Activated CD4-positive, CD25-positive, alpha-beta regulatory T cell (primary cell): Measurements from ENCODE around the gene COTL1.

ENCODE experiments used
- DNase-seq, 4 experiments: peaks; one replicate each; lab custom pipeline; 2025; lab: John Stamatoyannopoulos, UW

COTL1 gene

DNA sequence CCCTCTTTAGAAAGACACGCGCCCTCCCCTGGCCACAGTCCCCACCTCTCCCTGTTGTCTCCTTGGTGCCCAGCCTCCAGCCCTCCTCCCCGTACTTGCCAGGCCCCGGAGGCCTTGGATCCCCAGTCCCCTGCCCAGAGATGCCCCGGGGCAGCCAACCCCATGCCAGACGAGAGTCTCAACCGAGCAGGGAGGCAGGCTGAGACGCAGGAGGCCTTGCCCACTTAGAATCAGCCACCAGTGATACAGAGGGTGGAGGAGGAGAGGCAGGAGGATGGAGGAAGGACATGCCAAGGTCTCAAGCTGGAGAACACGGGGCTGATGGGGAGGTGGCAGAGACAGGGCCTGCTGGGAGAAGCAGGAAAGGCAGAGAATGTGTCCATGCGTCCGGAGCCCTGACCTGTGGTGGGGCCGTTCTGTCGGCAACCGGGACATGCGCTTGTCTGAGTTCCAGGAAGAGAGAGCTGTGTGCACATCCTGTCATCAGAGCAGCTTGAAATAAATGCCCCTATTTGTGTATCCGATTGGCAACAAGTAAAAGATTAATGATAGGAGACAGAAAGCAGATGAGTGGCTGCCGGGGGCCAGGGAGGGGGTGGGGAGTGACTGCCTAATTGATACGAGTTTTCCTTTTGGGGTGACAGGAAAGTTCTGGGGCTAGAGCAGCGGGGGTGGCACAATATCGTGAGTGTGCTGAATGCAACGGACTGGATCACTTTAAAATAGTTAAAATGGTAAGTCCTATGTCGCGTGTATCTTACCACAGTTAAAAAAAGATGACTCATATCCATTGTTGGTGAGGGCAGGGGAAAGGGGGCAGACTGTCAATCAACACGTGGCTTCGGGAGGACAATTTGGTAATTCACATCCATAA lies 68.7 kb downstream of the COTL1 start:
- peak in 2 of 4 experiments; percentile 15 to 20 for DNase-seq

DNA sequence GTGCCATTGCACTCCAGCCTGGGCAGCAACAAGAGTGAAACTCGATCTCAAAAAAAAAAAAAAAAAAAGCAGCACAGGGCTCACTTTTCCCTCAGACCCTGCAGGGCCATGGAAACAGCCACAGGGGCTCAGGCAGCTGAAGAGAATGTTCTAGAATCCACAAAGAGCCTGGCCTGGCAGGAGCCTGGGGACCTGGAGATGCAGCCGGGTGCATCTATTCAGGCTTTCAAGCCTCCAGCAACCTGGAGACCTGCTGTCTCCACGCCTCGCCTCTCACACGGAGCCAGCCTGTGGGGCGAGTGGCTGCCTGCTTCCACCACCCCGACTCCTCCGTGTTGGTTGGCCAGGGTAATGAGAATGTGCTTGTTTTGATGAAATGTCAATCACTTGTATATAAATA lies 69.4 kb downstream of the COTL1 start:
- no peak for DNase-seq

DNA sequence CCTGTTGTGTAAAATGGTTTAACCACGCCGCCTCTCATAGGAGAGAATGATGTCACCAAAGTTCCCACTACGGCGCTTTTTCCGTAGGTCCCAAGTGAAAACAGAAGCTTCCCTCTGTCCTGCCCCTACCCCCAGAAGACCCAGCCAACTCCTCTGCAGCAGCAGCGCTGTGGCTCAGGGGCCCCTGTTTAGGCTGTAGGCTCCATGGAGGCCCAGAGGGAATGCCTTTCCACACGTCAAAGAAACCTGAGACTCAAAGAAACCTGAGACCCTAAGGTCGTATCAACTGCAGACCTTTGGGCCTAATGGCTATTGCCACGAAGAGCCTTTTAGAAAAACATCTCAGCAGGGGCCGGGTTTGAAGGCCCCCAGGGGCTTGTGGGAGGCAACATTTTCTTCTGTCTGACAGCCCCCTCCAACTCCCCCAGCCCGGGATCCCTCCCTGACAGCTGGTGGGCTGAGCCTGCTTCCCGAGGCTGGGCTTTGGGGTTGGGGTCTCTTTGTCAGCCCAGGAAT lies 70.3 kb downstream of the COTL1 start:
- DNase-seq: no peak

DNA sequence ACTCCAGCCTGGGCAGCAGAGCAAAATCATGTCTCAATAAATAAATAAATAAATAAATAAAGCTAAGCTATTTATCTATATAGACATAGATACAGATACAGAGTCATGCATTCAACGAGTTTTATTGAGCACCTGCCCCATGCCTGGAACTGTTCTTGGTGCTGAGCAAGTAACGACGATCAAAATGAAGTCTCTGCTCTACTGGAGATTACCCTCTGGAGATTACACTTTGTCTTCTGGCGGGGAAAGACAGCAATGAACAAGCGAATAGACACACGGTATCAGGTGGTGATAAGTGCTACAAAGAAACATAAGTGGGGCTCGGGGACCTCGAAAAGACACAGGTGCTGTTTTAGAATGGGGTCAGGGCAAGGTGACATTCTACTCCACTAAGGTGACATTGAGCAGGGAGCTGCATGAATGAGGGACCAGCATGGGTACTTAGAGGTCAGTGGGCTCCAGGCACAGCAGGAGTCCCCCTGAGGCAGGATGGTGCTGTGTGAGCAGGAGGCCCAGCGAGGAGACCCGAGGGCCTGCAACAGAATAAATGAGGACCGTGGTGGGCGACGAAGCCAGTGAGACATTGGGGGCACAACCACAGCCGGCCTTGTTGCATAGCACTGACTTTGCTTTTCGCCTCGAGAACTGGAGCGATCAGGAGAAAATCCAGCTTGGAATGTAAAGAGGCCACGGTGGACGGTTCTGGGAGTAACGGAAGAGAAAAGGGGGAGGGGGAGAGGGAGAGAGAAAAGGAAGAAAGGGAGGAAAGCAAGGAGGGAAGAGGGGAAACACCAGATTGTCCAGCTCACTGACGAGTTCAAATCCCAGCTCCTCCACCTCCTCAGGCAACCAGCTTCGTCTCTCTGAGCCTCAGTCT lies 71.0 kb downstream of the COTL1 start:
- DNase-seq: no peak

DNA sequence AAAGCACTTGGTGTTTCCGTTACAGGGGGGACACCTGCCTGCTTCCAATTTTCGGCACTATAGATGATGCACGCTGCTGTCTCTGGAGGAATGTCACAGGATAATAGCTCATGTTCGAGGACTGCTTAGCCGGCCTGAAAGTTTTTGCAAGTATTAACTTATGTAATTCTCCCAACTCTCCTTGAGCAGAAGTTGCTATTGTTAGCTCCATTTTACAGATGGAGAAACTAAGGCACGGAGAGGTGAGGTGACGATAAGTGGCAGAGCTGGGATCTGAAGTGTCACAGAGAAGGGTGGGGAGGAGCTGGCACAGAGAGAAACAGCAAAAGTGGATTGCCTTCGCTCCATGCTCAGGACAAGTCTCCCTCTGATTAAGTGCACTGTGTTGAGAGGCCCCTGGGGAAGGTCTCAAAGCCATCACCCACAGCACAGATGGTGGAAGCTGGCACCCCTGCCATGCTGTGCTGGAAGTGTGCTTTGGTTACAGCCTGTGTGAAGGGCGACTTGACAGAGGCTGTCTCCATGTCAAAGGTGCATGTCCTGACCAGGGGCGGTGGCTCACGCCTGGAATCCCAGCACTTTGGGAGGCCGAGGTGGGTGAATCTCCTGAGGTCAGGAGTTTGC lies 72.7 kb downstream of the COTL1 start:
- no peak for DNase-seq

DNA sequence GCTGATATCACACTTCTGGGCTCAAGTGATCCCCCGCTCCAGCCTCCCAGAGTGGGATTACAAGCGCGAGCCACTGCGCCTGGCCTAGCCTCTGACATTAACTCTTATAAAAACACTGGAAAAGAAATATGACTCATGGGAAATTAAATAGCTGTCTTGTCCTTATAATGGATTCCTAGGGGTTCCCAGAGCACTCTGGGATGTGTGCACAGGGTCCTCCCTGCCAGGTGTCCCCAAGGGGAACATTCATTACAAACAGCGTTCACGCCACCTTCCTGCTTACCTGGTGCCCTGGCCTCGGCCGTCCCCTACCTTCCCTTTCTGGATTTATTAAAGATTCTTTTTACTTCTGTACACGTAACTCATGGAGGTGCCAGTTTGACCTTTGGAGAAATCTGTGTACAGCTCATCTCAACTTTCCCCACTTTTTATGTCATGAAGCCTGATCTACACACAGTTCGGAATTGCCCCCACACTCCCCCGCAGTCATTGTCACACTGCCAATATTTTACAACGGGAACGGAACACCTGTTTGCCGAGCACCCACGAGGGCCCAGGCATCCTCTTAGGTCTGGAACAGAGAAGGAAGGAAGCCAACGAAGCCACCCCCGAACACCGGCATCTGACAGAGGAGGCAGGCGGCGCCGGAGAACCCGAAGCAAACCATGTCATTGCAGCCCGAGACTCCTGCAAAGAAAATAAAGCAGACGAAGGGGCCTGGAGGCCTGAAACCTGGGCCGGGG lies 73.7 kb downstream of the COTL1 start:
- DNase-seq: no peak

DNA sequence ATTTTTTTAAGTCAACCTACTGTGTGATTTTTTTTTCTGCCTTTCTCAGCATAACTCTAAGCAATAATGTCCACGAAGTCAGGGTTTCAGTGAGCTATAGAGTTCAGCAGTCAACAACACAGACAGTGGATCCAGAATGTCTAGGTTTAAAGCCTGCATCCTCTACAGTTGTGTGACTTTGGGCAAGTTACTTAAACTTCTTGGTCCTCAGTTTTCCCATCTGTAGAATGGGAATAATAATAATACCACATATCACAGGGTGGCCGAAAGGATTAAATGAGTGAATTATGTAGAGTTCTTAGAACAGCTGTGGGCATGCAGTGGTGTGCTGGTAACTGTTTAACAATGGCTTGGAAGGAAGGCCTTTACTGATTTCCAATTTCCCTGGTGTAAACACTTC lies 74.6 kb downstream of the COTL1 start:
- DNase-seq: no peak

DNA sequence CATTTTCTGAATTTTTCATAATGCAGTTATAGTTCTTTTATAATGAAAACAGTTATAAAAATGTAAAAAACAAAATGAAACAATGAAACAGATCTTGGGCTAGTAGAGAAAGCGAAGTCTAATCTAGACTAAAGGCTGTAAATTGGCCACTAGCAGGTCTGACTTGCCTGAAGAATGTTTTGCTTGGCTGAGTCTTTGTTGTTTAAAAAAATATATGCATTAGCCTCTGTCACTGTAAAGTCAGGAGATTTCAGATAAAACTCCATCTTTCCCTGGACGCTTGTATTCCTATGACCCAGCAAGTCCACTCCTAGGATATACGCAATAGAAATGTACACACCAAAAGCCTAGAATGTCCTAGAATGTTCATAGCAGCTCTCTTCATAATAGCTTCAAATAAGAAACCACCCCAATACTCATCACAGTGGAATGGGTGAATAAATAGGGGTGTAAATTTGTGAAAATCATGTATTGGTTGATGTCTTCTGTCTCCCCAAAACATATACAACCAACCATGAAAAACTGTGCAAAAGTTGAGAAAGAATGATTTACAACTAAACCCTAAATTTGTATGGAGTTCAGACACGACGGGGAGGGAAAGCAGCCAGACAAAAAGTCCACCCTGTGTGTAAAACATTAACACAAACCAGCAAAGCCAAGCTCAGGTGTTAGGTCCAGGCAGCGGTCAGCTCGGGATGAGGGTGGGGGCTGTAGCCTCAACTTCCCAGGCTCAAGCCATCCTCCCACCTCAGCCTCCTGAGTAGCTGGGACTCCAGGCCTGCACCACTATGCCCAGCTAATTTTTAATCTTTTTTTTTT lies 75.7 kb downstream of the COTL1 start:
- no peak for DNase-seq

DNA sequence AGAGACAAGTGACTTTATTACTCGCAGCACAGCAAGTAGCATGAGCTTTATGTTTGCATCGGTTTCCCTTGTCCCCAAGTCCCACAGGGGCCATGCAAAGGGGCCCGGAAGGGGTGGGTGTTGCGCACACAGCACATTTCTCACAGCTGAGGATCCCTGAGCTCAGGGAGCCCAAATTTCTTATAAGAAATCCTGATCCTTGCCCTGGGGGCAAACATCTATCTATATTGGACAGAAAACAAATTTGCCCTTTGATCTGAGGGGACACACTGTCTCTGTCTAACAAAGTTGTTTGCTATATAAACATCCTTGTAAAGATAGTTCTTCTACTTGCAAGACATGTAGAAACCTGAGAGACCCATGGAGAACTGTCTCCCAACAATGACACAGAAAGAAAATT lies 77.7 kb downstream of the COTL1 start:
- DNase-seq: no peak

DNA sequence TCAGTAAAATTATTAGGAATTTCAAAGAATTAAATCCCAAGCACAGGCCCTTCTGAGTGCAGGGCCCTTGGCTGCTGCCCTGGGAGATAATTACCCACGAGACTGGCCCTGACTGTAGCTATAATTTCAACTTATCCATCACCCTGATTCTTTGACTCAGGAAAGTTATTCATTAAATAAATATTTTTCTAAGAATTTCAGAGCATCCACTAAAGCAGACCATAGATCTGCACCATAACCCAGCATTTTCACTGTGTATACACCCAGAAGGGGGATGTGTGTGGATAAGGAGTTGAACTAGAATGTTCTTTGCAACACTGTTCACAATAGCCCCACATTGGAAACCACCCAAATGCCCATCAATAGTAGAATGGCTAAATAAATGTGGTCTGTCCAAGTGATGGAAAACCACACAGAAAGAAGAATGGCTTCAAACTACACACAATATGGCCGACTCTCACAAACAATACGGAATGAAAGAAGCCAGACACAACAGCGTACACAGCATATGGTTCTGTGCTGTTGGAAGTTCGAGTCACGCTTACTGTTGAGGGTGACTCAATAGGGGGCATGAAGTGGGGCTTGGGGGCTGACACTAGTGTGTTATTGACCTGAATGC lies 79.5 kb downstream of the COTL1 start:
- DNase-seq: no peak

DNA sequence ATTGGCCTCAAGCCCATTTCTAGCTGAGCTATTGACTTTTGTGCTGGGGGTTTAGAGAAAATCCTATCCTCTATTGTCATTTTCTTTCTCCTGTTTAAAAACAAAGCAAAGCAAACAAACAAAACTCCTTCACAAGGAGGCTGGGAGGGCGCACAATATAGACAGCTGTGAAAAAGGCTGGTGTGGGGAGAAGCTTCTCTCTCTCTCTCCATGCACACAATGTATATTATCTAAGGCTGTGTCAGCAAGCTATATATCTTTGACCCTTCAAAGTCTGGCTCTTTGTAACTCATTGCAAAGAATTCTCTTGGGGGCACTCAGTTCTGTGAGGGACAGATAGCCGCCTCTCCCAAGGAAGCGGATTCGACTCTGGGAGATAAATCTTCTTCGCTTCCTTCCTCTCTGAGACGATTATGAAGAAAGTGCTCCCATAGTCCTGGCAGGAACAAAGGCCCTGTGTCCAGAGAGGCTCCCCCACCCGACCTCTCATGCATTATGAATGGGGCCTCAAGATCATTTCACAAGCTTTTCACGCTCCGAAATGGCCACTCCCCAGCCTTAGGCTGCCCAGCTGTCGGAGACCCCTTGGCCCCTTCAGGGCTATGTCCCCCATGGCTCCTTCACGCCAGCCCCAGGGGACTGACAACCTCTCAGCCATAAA lies 80.3 kb downstream of the COTL1 start:
- DNase-seq: no peak

DNA sequence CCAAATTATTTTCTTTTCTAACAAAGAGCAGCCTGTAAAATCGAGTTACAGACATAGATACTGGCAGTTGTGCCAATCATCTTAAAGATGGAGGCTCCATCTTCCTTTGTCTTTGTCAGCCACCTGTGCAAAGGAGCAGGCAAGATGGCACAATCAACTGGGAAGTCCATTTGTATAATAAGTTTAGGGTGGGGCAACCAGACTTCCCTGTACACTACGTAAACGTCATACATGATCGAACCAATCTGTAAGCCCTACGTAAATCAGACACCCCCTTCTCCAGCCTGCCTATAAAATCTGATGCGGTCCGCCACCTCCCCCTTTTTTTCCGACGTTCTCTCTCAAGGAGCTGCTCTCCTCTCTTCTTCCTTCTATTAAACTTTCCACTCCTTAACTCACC lies 82.0 kb downstream of the COTL1 start:
- no peak for DNase-seq

DNA sequence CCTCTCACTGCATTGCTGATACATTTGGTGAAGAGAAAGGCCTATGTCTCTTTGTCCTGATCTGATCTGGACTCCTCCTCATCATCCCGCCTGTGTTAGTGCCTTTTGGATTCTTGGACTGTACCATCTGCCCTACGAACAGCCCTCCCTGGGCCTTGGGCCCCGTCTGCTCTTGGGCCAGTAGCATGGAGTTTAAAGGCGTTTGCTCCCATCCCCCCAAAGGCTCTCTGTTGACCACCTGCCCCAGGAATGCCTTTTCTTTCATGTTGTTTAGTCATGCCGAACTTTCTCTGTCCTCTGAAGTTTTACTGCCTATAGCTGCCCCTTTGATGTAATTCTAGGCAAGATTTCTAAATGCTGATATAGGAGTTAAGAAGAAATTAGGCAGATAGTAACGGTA lies 82.5 kb downstream of the COTL1 start:
- no peak for DNase-seq

DNA sequence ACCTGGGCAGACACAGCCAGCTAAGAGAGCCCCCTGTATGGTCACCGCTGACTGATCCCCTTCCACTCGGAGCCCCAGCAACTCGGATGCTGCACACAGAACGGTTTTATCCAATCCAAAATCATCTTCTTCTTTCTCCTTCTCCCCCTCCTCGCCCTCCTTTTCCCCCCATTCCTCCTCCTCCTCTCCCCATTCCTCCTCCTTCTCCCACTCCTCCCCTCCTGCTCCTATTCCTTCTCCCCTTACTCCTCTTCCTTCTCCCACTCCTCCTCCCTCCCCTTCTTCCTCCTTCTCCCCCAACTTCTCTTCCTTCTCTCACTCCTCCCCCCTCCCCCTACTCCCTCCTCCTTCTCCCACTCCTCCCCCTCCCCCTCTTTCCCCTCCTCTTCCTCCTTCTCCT lies 83.1 kb downstream of the COTL1 start:
- DNase-seq: no peak

DNA sequence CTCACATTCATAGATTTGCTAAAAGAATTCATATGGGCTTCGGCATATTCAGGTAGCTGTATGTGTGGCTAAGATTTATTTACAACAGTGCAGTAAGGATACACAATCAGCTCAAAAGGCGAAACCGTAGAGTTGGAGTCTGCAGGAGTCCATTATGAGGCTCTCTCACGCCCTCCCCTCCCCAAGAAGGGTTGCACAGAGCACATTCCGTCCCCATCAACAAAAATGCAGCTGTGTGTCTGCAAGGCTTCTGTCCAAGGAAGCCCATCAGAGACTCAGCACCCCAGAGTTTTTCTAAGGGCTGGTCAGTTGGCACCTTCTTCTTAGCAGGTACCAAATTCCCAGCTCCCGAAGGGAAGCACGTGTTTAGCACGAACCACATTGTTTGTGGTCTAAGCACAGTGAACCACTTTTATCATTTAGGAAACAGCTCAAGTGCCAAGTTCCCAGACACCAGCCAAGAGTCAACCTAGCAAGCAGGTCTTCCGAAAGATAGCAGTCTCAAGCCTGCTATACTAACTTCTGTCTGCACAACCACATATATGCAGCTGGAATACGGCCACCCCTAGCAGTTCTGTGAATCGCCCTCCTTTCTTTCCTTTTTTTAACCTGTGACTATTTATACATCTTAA lies 84.9 kb downstream of the COTL1 start:
- no peak for DNase-seq

DNA sequence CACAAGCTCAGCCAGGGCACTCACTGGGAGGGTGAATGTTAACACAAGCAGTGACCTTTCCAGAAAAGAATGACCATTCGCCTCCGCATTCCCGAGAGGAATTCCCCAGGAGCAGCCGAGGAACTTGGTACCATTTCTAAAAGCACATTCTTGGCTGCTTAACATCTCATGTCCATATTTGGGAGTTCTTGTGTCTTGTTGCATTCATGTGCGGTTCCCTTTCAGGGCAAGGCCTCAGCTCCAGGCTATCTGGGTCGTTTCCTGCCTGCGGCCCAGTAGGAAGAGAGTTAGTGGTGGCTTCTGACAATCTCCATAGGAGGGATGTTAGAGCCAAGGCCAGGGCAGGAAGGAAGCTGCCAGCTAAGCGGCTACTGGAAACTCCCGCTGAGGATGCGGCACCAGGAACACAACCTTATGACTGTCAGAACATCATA lies 85.6 kb downstream of the COTL1 start:
- DNase-seq: no peak

DNA sequence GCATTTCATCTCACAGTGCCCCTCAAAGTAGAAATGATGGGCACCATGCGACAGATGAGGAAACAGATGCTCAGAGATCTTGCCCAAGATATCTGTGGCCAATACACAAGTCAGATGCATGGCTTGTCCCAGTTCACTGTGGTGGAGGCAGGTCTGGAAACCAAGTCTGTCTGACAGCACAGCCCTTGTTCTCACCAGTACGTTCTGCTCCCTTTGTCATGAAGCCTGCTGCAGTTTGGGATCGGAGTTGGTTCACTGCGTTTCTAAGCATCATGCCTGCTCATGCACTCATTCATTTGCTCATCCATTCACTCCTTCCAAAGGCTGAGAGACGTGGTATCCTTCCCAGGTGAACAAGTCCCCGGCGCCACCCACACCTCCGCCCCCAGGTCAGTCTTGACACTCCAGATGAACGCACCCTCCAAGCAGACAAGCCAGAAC lies 86.2 kb downstream of the COTL1 start:
- DNase-seq: no peak

DNA sequence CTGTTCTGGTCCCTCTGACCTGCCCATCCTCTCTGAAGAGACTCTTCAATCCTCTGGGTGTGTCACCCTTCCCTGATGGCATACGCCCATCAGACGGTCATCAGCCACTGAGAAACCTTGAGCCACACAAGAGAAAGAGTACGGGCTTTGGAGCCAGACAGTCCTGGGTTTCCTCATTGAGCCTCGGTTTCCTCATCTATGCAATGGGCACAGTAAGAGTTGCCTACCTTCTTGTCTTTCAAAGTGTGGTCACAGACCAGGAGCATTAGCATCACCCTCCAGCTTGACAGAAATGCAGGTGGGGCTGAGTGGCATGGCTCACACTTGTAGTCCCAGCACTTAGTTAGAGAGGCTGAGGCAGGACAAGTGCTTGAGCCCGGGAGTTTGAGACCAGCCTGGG lies 87.3 kb downstream of the COTL1 start:
- DNase-seq: no peak

DNA sequence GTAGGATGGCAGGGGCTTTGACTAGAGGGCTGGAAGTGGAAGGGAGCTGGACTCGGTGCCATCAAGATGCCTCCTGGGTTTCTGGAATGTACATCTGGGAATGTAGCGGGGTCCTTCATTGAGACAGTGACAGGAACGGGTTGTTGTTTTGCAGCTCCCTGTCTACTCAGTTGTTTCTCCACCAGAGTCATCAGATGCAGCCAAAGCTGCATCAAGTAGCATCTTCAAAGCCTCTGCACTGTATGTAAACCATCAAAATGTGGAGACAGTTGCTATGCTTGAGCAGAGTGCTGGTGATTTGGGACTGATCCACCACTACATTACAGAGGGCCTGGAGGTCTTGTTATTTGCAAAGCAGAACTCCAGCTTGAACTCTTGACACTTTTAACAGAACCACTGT lies 88.3 kb downstream of the COTL1 start:
- no peak for DNase-seq
